ENCODE results near the gene MEI1.

MEI1 gene

GRCh38 chr22:41787331-41787730, 88.0 kb downstream of the MEI1 start:
- no peak for DNase-seq (ENCODE audit: low read depth, low spot score)

DNA sequence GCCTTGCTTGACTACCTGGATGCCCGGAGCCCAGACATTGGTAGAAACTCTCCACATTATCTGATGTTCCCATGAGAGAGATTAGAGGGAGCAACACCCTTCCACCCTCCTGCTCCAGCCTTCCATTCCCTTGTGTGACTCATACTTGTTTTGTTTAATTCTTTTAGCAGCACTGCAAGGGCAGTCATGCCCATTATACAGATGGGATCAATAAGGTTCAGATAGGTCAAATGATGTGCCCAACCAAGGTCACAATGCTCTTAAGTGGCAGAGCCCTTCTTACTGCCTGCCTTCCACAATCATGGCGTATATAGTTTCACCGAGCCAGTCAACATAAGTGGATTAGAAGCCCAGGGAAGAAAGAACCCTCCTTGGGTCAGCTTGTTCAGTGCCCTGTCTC, 94.6 kb downstream of the MEI1 start:
- no peak for DNase-seq (ENCODE audit: low read depth, low spot score)

DNA sequence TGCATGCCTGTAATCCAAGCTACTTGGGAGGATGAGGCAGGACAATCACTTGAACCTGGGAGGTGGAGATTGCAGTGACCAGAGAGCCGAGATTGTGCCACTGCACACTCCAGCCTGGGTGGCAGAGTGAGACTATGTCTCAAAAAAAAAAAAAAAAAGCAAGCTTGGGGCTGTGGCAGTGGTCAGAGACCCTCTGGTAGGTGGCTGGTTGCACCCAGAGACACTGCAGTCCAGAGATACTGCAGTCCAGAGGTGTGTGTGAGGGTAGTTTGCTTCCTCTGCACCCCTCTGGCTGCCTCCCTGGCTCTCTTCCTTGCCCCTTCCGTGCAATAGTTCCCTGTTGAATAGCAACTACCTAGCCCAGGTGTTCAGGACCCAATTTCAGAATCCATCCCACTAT, 99.4 kb downstream of the MEI1 start:
- no peak for DNase-seq (ENCODE audit: low read depth, low spot score)

- no peak for DNase-seq (ENCODE audit: low read depth, low spot score)
Measured at GRCh38 chr22:41799486-41800347, 100.4 kb downstream of the MEI1 start.

DNA sequence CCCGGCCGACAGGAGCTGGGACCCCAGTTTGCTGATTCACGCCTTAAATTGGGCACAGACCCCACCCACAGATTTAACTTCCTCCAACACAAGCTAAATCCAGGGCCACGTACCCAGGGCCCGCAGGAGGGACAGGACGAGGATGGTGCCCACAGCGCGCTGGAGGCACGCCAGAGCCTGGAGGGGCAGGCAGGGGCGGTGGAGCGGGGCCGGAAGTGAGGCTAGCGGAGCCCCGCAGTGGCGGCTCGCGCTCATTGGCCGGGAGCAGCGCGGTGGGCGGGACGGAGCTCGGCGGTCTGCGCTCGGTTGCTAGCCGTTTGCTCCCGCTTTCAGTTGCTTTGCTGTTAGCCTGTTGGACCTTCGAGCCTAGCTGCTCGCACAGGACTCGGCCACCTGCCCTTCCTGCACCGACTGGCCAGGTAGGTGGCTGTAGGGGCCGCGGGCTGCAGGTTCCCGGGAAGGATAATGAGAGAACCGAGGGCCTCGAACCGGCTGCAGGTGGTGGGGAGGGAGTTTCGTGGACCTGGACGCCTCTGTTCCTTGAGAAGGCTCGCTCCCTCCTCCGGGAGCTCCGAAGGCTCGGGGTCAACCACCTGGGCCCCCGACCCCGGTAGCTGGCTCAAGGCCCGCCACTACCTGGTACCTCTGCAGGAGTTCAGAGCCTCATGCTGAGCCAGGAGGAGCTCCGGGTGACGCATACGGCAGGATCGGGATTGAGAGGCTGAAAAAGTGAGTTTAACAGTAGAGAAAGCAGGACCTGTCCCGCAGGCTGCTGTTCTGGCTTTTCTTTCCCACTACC, 101.2 kb downstream of the MEI1 start, which contains the start of gene CCDC134:
Gene CCDC134 (plus strand): TSS at position 332 of the 799 bp plus-strand sequence. CDS start 8,212 bp downstream, outside the sequence.
- peak; percentile 41 for DNase-seq (ENCODE audit: low read depth, low spot score)

DNA sequence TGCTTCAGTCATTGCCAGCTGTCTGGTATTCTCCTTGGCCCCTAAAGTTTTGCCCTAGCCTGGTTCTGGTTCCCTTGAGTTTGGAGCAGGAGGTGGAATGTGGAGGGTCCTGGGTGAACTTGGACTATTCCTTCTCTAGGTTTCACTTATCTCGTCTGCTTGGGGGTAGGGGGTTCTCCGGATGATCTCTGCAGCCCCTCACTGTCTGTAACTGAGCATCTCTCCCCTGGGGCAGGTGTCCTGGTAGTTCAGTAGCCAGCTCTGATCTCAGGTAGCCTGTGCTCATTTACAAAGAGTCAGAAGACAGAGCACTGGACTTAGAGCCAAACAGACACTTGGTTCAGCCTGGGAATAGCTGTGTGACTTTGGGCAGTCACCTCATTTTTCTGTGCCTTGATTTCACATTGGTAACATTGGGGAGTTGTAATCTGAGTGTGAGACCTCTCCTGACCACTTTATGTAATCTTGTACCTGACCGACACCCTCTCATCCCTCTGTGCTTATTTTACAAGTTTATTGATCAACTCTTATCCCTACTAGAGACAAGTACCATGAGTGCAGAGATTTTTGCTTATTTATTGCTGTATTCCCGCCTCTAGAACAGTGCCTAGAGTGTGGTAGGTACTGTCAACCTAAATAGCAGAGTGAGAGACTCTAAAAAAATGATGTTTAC, 102.0 kb downstream of the MEI1 start:
- DNase-seq (ENCODE audit: low read depth, low spot score), result no peak

DNA sequence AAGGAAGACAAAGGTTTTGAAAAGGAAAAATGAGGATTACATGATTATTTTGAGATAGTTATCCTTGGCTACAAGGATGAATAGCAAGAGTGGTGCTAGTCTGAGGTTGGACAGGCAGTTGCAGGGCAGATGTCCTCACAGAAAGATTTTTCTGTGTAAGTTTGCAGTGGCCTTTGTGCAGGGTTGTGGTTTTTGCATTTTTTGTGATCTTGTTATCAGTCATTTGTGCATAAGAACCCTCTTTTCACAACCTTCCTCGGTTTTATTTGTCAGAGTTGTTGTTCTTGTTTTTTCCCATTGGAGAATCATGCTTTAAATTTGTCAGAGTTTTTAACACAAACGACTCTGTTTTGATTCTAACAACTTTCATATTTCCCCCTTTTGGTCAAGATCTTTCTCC, 102.6 kb downstream of the MEI1 start:
- no peak for DNase-seq (ENCODE audit: low read depth, low spot score)

DNA sequence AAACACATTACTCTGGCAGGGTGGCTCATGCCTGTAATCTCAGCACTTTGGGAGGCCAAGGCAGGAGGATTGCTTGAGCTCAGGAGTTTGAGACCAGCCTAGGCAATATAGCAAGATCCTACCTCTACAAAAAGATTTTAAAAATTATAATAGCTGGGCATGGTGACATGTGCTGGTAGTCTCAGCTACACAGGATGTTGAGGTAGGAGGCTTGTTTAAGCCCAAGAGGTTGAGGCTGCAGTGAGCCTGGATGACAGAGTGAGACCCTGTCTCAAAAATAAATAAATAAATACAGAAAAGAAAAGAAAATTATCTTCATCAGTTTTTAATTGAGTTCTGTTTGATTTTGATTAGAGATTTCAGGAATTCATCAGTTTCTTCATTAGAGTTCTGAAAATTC, 106.3 kb downstream of the MEI1 start:
- DNase-seq (ENCODE audit: low read depth, low spot score), result no peak

- DNase-seq (ENCODE audit: low read depth, low spot score), result no peak
Measured at GRCh38 chr22:41808400-41808799, 109.1 kb downstream of the MEI1 start.

GRCh38 chr22:41810022-41810421, 110.7 kb downstream of the MEI1 start:
- DNase-seq (ENCODE audit: low read depth, low spot score), result no peak

- DNase-seq (ENCODE audit: low read depth, low spot score), result no peak
Measured at GRCh38 chr22:41812805-41813545, 113.7 kb downstream of the MEI1 start.

- no peak for DNase-seq (ENCODE audit: low read depth, low spot score)
Measured at GRCh38 chr22:41813726-41814410, 114.6 kb downstream of the MEI1 start.

DNA sequence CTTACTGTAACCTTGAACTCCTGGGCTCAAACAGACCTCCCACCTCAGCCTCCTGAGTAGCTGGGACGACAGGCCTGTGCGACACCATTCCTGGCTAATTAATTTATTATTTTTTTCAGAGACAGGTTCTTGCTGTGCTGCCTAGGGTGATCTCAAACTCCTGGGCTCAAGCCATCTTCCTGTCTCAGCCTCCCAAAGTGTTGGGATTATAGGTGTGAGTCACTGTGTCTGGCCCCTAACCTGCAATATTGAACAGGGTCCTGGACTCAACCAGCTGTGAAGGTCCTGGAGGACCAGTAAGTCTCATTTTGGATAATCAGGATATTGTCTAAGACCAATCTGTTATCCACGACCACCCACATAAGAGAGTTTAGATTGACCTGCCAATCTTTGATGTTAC, 116.4 kb downstream of the MEI1 start:
- no peak for DNase-seq (ENCODE audit: low read depth, low spot score)

GRCh38 chr22:41816241-41816640, 116.9 kb downstream of the MEI1 start:
- DNase-seq (ENCODE audit: low read depth, low spot score), result no peak

DNA sequence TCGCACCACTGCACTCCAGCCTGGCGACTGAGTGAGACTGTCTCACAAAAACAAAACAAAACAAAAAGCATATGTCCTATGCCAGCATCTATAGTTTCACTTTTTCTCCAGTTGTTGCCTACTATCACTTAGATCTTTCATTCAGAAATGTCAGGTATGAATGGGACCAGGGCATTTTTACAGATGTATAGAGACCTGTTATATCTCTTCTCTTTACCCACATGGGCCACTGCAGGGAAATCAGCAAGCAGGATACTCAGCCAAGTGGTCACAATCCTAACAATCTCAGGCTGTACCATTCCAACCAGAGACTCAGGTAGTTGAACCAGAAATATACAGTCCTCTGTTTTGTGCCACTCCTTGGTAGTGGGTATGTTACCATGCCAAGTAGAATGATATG, 117.6 kb downstream of the MEI1 start:
- DNase-seq (ENCODE audit: low read depth, low spot score), result no peak

DNA sequence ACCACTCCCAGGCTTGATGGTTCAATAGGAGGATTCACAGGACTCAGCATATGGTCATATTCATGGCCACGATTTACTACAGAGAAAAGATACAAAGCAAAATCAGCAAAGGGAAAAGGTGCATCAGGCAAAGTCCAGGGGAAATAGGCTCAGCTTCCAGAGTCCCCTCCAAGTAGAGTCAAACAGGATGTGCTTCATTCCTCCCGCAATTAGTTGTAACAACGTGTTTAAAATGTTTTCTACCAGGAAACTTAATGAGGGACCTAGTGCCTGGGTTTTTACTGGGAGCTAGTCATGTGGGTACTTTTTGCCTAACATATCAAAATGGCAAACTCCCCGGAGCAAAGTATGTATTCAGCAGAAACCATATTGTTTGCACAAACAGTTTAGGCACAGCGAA, 118.7 kb downstream of the MEI1 start:
- DNase-seq (ENCODE audit: low read depth, low spot score), result no peak

GRCh38 chr22:41818596-41818995, 119.3 kb downstream of the MEI1 start:
- DNase-seq (ENCODE audit: low read depth, low spot score), result no peak

GRCh38 chr22:41819257-41819656, 120.0 kb downstream of the MEI1 start:
- DNase-seq (ENCODE audit: low read depth, low spot score), result no peak

GRCh38 chr22:41820447-41820846, 121.1 kb downstream of the MEI1 start:
- no peak for DNase-seq (ENCODE audit: low read depth, low spot score)

DNA sequence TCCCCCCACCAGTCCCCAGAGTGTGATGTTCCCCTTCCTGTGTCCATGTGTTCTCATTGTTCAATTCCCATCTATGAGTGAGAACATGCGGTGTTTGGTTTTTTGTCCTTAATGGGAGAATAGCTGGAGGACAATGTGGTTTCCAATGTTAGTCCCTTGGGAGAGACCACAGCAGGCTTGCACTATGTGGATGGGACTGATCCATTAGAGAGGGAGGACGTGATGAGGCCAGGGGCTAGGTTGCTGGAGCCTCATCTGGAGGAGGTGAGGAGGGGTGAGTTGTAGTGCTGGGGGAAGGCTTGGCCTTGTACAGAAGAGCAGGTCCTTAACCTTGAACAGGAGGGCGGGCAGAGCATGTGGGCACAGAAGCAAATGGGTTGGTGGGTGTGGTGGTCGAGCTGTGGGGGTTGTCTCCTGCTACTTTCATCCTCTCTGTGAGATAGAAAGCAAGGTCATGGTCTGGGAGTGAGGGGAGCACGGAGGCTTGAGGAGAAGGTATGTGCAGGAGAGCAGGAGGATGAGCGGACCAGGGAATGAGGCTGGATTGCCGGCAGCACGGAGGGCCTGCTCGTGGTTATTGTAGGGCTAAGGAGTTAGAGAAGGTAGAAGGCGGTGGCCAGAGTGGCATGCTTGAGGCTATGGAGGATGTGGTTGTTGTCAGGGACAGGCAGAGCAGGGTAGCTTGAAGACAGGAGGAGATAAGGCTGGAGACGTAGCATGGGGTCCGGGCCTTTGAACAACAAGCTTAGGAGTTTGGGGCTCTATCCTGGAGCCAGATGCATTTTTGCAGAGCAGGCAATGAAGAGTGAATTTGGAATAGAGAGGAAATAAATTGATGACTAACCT, 122.4 kb downstream of the MEI1 start:
- no peak for DNase-seq (ENCODE audit: low read depth, low spot score)

Measured in brain pericyte (primary cell).